ENCODE results near the gene CMTM8.

CMTM8 gene

DNA sequence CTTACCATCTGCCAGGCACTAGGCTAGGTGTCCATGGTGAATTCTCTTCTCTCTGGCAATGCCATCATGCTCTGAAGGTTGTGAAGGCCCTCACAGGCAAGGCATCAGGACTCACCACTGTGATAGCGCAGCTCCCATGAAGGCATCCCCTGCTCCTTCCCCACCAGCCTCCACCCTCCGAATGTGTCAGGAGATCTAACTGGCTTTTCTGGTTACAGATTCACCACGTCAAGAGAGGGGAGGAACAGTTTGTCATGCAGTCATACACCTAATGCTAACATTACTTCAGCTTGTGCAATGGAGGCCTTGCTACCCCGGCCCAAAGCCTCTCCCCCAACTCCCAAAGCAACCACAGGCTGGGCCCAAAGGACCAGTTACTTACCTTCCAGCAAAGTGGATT is 8.9 kb upstream of the CMTM8 start:
- no peak for DNase-seq

DNA sequence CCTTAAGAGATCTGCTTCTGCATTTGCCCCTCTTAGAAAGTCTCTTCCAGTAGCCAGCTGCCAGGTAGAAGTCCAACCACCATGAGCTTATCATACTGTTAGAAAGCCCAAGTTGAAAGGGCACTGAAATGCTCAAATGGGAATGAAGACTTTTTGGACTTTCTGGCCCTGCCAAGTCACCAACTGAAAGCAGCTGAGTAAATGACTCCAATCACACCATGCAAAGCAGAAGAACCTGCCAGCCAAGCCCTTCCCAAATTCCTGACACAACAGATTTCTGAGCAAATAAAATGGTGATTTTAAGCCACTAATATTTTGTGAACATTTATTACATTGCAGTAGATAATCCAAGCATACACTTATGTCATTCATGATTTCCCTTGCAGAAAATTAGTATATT is 2.1 kb upstream of the CMTM8 start:
- DNase-seq = no peak

DNA sequence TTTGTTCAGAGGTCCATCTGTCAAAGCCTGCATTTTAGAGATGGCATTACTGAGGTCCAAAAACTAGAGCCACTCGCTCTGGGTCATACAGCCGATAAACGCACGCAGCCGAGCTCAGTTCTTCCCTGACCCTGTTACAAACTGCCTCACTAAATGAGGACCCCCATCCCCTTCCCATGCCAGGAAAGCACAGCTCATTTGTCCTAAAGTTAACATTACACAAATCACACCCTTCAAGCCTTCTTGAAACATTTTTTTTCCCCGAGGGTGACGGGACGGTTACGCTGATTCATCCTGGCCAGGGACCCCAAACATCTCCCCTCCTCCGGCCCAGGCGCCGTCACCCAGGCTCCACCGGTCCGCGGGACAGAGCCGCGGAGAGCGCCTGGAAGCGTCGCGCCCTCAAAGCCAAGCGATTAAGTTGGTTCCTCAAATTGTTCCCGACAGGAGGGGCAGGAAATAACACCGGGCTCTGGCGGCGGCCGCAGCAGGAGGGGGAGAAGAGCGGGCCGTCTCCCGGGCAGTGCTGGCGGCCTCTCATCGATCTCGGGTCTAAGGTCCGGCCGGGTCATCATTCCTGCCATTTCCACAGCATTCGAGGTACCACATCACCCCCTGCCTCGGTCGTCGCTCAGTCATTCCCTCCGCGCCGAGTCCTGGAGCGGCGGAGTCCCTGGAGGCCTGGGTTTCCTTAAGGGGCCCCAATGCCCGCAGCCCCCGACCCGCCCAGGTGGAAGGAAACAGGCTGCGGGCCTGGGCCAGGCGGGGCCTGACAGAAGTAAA is 619 bp upstream of the CMTM8 start:
- DNase-seq = peak; percentile 41 to 71 (median 64)

DNA sequence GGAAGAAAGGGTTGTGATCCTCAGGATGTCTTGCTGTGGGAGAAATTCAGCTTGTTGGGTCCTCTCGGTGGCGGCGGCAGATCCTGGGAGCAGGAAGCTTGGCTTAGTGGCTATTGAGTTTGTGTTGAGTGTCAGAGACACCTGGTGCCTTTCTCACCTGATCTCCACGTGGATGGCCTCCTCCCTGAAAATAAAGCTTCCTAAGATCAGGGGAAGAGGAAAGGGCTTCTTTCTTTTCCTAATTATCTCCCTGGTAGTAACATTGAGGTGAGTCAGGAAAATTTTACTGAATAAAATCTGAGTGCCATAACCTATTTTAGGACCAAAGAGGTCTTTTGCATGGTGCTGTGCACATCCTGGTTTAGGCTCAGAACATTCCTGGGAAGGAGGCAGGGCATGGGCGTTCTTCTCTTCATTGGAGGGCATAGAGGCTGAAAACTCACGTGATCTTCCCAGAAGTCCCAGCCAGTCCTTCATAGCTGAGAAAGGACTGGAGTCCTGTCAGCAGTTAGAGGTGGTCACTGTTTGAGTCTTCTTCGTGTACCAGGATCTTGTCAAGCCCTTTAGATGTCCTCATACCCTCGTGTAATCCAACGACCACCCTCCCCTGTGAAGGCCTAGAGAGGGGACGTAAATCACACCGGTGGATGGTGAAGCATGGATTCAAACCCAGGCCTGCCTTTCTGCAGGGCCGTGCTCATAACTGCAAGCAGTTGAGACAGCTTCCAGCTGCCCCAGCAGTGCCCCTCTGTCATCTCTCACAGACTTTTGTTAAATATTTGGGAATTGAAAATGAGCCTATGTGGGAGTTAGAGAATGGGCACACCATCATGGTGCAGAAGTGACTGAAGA is 1.1 kb downstream of the CMTM8 start:
- DNase-seq = no peak

DNA sequence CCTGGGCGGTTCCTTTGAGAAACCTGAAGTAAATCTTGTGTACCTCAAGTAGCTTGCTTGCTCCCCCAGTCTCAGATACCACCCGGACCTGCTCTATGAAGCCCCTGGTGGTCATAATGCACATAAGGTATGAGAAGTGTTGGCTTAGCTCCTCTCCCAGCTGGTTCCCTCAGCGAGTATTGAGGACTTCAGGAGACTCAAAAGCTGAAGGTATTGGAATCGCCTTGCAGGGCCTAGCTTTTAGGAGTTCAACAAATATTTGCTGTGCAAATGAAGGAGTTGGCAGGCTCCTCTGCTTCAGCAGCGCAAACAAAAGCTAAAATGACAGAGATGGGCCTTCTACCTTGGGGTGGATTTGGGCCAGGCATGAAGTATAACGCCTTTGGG is 1.7 kb downstream of the CMTM8 start:
- DNase-seq = peak in 3 of 4 experiments; percentile 26 to 31 (median 30)

DNA sequence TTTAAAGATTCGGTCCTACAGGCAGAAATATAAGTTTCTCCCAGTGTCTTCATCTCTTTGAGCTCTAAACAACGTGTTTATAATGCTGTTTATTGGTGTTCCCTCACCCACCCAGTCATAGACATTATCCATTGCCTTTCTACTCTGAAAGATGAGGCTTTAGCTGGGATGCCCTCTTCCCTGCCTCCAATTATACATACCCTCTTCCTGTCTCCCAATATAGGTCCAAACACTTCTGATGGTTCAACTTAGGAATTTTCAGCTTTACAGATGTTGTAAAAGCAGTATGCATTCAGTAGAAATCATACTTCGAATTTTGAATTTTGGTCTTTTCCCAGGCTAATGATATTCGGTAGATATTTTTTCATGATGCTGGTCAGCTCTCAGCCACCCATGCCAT is 2.6 kb downstream of the CMTM8 start:
- DNase-seq = no peak

DNA sequence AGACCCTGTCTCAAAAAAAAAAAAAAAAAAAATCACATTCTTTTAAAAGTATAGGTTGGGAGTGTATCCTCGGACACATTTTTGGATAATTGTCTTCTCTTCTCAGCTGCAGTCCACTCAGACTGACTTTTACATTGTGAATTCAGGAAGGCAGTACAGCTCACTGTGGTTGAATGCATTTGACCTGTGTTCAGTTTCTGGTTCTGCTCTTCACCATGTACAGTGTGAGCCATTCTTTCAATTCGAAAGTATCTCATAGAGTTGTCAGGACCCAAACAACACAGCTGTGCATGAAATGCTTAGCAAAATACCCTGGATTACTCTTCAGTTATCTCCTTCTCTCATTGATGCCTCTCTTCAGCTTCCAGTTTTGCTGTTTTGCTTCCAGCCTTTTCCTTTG is 5.0 kb downstream of the CMTM8 start:
- no peak for DNase-seq

DNA sequence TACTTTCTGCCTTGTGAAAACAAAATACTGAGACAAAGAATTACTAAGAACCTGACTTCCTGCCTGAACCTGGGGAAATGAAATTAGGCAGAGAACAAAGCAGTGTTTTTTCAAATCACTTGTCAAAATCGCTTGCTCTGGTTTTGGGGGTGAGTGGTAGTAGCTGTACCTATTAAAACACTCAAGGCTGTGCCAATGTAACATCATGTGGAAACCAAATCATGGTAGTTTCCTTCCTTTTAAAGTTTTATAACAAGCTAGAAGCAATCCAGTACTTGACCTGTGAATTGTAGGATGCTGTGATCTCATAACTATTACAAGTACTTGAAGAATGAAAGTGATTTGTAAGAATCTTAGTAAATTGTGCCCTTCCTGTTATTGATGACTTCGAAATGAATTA is 6.7 kb downstream of the CMTM8 start:
- DNase-seq = no peak

DNA sequence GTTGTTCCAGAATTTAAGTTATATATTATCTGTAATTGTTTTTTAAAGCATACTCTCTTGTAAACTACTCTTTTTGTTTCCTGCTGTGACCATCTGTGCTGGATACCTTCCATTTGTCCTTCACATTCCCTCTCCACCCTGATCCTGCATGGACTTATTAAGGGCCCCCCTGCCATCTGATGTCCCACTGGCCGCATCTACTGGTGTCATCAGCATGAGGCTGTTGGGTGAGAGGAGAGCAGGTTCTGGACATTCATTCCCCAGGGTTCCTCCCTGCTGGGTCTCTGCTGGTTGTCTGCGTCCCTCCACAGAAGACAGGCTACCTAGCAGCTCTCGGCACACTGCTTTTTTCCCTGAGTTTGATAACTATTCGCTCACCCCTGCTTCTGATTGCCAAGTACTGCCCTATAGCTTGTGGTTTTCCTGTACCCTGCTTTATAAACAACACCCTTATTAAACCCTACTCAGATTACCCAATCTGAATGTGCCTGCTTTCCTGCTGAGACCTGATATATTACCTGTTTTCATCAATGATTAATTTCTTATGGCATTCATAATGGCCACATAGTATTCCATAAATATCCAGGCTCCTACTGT is 7.7 kb downstream of the CMTM8 start:
- DNase-seq = no peak

DNA sequence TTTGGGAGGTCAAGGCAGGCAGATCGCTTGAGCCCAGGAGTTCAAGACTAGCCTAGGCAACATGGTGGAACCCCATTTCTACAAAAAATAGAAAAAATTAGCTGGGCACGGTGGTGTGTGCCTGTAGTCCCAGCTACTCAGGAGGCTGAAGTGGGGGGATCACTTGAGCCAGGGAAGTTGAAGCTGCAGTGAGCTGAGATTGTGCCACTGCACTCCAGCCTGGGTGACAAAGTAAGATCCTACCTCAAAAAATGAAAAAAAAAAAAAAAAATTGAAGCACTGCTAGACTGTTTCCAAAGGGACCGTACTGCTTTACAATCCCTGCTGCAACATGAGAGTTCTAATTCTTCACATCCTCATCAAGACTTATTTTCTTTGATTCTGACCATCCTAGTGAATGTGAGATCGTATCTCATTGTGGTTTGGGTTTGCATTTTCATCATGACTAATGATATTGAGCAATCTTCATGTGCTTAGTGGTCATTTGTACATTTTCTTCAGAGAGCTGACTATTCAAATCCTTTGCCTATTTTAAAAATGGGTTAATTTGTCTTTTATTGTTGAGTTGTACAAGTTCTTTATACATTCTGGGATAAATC is 10.8 kb downstream of the CMTM8 start:
- peak; percentile 10 to 80 (median 54) for DNase-seq

DNA sequence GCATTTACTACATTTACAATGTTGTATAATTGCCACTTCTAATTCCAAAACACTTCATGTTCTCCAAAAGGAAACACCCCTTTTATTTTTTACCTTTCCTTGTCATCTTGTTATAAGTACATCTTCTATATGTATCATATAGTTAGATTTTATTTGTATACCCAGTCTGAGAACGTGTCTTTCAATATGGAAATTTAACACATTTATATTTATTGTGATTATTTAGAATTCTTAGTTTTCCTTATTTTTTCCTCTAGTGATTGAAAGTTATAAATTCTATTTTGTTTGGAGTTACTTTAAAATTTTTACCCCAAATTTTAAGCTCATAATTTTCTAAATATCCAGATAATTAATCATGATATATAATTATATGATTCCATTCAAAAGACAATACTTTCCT is 15.8 kb downstream of the CMTM8 start:
- DNase-seq = no peak

DNA sequence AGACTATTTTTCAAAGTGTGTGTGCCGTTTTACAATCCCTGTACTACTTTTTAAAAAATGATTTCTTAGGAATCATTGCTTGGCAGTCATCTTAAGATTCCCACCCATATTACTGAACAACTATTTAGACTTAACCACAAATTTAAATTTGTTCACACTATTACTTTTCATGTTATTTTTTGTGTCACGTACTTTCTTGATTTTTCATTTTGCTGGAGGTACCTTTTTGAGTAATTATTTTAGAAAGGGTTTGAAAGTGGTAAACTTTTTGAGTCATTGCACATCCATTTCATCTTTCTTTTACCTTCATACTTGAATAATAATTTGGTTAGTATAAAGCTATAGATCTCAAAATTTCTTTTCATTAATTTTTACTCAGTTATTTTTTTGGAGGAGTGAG is 16.9 kb downstream of the CMTM8 start:
- DNase-seq = no peak

DNA sequence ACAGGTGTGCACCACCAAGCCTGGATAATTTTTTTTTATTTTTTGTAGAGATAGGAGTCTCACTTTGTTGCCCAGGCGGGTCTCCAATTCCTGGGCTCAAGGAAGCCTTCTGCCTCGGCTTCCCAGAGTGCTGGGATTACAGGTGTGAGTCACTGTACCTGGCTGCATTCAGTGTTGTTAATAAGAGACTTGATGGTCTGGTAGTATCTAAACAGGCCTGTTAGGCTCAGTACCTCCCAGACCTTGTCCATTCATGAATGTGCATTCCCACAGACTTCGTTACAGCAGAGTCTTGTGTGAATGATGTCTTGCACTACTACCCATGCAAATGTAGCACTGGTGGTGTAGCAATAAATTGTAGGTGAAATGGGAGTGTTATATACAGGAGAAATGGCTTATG is 17.7 kb downstream of the CMTM8 start:
- no peak for DNase-seq

DNA sequence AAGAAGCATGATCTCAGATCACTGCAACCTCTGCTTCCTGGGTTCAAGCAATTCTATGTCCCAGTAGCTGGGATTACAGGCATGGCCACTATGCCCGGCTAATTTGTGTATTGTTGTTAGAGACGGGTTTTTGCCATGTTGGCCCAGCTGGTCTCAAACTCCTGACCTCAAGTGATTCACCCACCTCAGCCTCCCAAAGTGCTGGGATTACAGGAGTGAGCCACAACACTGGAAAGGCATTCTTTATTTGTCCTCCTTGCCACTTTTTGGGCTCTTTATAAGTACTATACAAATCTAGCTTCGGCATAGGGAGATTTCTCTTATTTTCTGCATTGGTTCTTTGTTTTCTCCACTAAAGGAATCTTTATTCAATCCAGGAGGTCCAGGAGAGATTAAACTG is 18.6 kb downstream of the CMTM8 start:
- no peak for DNase-seq

DNA sequence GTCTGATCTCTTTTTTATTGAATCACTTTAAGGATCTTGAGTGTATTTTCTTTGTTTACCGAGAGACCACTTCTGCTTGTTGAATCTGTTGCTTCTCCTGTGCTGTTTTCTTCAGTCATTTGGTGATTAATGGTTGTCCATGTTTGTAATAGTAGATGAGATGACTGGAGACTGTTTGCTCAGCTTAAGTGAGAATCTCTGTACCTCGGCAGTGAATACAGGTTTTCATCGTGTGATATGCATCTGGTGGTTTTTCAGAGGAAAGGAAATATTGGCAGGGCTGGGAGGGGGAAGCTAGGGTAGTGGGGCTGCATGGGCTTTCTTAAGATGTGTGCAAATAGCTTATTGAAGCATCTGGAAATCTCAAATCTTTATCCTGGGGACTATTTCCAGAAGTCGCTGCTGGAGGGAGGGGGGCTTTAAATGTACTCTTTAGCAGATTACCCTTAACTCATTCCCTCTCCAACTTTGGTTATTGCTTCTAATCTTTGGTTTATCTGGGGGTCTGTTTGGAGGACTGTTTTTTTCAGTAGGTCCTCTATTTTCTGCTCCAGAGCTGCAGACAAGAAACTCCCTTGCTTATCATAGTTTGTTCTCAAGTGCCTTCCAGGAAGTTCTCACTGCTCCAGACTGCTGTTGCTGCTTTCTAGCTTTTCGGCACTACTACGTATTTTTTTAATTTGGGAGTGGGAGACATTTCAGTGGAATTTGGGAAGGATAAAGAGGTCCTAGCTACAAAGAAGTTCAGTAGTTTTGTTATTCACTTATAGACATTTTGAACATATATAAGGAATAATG is 19.4 kb downstream of the CMTM8 start:
- DNase-seq = no peak

DNA sequence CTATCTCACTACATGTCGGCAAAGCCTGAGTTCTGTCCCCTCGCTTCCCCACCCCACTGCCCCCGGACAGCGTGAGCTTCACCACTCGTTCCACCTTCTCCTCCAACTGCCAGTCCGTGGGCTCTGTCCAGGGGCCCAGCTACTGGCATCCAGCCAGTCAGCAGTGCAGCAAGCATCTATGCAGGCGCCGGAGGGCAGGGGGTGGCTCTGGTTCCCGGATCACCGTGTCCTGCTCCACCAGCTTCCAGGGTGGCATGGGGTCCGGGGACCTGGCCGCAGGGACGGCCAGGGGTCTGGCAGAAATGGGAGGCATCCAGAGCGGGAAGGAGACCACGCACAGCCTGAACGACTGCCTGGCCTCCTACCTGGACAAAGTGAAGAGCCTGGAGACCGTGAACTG is 20.4 kb downstream of the CMTM8 start:
- DNase-seq = no peak

DNA sequence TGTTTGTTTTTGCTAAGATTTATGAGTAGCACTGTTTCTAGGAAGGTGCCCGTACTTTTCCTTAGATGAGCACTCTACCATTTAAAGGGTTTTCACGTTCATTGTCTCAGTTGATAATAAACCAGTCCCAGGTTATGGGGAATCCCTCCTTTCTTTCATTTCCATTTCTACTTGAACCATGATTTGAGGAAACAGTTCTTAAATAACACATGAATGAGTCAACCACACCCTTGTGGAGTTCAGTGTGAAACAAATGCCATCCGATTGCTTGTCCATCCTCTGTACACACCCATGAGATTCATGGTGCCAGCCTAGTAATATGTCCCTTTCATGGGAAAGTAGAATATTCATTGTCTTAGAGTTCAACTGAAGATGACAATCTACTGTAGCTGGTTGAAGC is 23.1 kb downstream of the CMTM8 start:
- DNase-seq = no peak

DNA sequence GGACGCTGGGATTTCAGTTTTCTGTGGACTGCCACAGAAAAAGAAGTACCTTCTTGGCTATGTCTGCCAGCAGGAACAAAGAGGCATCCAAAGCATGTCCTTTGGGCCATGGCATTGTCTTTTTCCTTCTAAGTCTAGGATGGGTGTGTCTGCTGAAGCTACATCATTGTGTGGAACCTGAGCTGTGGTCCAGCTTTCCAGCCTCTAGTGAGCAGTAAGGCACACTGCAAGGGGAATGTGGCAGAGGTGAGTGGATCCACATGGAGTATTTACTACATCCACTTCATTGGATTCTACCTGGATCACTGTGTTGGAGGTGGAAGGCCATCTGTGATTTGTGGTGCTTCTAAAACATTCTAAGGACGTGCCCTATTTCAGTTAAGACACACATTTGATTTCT is 23.7 kb downstream of the CMTM8 start:
- no peak for DNase-seq

DNA sequence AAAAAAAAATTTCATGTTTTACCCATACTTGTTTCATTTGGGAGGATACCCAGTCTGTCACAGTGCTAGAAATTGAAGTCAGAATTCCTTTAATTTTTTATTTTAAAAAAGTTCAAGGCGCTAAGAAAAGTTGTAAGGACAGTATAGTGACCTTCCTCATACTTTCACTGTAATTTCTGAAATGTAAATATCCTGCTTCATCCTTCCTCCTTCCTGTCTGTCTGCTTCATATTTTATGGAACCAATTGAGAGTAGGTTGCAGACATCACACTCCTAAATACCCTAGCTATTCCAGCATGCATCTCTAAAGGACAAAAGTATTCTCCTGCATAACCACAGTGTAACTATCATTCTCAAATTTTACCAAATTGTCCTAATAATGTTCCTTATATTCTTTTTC is 35.8 kb downstream of the CMTM8 start:
- no peak for DNase-seq

DNA sequence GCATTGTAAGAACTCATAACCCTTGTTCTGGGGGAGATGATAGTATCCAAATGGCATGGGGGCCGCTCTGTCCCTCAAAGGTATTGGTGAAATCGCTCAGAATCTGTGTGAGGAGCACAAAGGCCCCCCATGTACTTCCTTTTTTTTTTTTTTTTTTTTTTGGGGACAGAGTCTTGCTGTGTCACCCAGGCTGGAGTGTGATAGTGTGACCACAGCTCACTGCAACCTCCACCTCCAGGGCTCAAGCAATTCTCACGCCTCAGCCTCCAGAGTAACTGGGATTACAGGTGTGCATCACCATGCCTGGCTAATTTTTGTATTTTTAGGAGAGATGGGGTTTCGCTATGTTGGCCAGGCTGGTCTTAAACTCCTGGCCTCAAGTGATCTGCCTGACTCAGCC is 37.0 kb downstream of the CMTM8 start:
- no peak for DNase-seq

DNA sequence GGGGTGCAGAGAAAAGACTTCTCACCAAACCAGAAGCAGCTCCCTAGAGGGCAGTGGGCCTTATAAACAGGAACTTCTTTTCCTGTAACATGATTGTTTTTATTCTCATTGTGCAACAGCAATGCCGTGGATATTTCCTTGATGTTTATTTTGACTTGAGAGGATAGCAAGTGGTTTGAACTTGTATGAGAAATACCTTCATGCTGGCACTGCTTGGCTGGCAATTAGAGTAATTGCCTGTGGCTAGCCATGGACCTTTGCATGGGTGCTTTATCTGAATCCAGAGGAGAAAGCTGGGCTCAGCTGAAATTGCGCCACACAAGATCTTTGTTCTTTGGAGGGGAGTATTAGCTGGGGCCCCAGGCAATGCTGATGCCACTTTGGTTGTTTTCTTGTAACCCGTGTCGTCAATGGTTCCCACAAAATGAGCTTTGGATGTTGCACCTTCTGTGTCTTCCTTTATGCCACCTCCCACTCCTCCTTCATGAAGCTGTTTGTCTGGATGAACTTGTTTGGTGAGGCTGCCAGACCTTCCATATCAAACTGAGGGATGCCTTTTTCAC is 37.9 kb downstream of the CMTM8 start:
- peak; percentile 8 to 58 (median 30) for DNase-seq

DNA sequence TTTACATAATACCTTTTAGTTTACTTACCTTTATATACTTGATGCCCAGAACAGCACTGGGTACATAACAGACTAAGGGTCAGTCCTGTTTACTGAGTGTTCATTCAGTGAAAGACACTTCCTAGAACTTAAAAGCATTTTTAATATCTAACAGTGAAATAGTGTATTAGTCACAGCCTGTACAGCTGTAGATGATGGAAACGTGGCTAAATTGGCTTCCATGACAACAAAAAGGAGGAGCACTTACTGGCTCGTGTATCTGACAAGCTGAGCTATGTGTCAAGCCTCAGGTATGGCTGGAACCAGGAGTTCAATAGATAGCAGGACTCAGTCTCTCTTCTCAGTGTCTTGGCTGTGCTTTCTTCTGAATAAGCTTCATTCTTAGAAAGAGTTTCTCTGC is 40.2 kb downstream of the CMTM8 start:
- no peak for DNase-seq
